Choroid plexus epithelial cell (primary cell): ENCODE data around the gene POLR2C.
A peak's percentile ranks its signal among the peaks of the same experiment; 100 is the strongest.

Source experiments
- DNase-seq: peaks from one replicate; pipeline ENCODE4 v3.0.0-alpha.2; 2010; ENCODE audit warnings: low read depth
- H3K4me3 ChIP-seq: 2 replicates; pipeline ENCODE4 v1.5.1; 2011; ENCODE audit warnings: low read depth, mild to moderate bottlenecking, control low read depth, low read length, moderate library complexity
- TF ChIP-seq, protein P1 (sequence below): conservative IDR thresholded peaks from 2 replicates; pipeline ENCODE4 v1.5.1; 2011; ENCODE audit warnings: low read depth, mild to moderate bottlenecking, control low read depth, inconsistent platforms, low read length, moderate library complexity

The POLR2C gene

DNA sequence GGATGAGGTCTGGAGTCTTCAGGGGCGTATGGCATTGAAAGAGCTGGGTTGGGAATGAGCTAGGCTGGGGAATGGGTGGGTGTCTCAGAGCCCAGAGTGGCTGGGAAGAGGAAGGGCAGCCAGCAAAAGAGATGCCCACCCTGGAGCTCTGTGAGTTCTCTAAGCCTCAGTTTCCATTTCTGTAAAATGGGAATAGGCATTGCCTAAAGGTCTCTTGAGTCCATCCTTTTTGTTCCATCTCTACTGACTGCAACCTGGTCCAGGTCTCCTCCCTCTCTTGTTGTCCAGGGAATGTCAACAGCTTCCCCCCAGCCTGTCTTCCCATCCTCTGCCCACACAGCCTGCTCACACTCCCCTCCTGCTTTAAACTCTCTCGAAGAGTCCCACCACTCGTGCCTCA lies 54.3 kb downstream of the POLR2C start:
- no peak for DNase-seq
- TF ChIP-seq, protein P1, sequence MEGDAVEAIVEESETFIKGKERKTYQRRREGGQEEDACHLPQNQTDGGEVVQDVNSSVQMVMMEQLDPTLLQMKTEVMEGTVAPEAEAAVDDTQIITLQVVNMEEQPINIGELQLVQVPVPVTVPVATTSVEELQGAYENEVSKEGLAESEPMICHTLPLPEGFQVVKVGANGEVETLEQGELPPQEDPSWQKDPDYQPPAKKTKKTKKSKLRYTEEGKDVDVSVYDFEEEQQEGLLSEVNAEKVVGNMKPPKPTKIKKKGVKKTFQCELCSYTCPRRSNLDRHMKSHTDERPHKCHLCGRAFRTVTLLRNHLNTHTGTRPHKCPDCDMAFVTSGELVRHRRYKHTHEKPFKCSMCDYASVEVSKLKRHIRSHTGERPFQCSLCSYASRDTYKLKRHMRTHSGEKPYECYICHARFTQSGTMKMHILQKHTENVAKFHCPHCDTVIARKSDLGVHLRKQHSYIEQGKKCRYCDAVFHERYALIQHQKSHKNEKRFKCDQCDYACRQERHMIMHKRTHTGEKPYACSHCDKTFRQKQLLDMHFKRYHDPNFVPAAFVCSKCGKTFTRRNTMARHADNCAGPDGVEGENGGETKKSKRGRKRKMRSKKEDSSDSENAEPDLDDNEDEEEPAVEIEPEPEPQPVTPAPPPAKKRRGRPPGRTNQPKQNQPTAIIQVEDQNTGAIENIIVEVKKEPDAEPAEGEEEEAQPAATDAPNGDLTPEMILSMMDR, result no peak
- no peak overlapping the region for H3K4me3 ChIP-seq

DNA sequence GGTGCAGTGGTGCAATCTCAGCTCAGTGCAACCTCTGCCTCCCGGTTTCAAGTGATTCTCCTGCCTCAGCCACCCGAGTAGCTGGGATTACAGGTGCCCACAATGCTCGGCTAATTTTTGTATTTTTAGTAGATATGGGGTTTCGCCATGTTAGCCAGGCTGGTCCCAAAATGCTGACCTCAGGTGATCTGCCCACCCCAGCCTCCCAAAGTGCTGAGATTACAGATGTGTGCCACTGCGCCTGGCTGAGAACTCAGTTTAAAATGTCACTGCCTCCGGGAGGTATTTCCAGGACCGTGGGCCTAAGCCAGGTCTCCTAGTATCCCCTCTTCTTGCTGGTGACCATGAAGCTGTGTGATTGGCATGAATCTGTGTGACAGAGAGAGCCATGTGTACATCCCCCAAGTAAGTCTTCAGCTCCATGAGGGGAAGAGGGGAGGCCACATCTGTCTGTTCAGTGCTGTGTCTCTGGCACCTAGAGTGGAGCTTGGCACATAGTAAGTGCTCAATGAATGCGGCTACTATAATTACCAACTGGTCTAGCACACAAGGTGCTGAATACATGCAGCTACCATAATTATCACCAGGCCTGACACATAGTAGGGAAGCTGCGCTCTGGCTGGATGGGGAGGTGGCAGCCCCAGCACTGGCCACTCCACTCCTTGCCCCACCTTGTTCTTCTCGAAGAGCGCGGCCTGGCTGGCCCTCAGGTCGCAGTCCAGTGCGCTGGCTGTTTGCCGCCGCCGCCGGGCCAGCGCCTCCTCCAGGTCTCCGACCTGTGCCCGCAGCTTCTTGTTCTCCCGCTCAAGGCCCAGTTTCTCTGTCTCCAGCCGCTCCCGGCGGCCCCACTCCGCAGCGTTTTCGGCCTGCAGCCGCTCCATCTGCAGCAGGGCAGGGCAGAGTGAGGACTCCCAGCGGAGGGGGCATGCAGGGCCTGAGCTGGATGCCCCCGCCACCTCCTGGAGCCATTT lies 55.2 kb downstream of the POLR2C start:
- no peak for DNase-seq
- TF ChIP-seq, protein P1, result no peak
- no peak overlapping the region for H3K4me3 ChIP-seq

GRCh38 chr16:57518520-57518919 lies 56.0 kb downstream of the POLR2C start:
- DNase-seq, result no peak
- H3K4me3 ChIP-seq, result no peak overlapping the region
- TF ChIP-seq, protein P1, result no peak

DNA sequence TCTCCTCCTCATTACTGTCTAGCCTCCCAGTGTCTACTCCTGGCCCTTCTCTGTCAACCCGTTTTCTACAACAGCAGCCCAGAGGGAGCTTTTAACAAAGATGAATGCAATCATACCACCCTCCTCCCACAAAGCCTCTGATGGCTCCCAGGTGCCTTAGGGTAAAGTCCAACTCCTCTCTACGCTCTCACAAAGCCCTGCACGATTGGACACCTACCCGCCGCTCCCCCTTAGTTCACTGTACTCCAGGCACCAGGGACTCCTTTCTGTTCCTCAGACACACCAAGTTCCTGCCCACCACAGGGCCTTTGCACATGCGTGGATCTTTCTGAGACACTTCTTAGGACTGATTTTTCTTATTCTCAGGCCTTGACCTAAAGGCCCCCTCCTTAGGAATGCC lies 56.4 kb downstream of the POLR2C start:
- H3K4me3 ChIP-seq, result no peak overlapping the region
- no peak for DNase-seq
- TF ChIP-seq, protein P1, result no peak

DNA sequence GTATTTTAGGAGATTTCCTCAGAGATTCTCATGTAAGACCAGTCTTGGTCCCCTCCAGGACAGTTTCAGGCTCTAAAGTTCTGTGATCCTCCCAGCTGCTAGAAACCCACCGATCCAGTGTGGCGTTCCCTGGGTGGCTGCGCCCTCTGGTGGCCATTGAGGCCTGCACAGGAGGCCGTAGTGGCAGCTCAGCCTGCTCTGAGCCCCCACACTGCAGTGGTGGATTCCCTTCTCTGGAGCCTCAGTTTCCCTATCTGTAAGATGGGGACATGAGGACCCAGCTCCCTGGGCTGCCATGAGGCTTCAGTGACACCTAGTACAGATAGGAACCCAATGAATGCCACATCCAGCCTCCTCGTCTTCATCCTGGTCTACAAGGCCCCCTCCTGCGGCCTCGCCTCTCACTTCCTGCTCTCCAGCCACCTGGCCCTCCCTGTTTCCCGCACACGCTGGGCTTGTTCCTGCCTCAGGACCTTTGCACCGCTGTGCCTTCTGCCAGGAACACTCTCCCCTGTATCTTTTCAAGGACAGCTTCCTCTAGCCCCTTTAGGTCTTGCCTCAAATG lies 57.4 kb downstream of the POLR2C start:
- TF ChIP-seq, protein P1, result peak; percentile 99
- peak; percentile 78 for DNase-seq

More for the DNA sequence above, 57.4 kb downstream of the POLR2C start:
- no peak overlapping the region for H3K4me3 ChIP-seq
